Tibial artery (tissue), 4 donors: ENCODE measurements around the gene RUNX1.
"Not testable (repeated sequence)": the region's sequence is repeated elsewhere in the genome, so short reads cannot be mapped to it uniquely, and the experiment has no call there.

Experiments used
- DNase-seq, 2 donors: peaks; one replicate each; pipeline ENCODE4 v3.0.0-alpha.2; 2019
- H3K27ac ChIP-seq, 2 donors: fragments of 200-600 bp; sonication (generic) in 1 of 2; 1 replicate in 1 of 2; 2 replicates in 1 of 2; pipeline ENCODE4 v1.5.1; 2018 to 2019; ENCODE audit warnings: mild to moderate bottlenecking in 1 of 2
- H3K27me3 ChIP-seq, 2 donors: fragments of 200-600 bp; sonication (generic) in 1 of 2; one replicate each; pipeline versions ENCODE4 v1.5.1 to v1.6.0; 2016 to 2019
- H3K36me3 ChIP-seq, 3 donors: fragments of 200-600 bp; sonication (generic) in 2 of 3; one replicate each; pipeline ENCODE4 v1.5.1; 2016 to 2019; ENCODE audit warnings: mild to moderate bottlenecking in 2 of 3
- H3K4me1 ChIP-seq, 4 donors: fragments of 200-600 bp; sonication (generic) in 2 of 4; 1 replicate in 3 of 4; 2 replicates in 1 of 4; pipeline ENCODE4 v1.5.1; 2016 to 2019
- H3K4me3 ChIP-seq, 2 donors: fragments of 200-600 bp; sonication (generic) in 1 of 2; 1 replicate in 1 of 2; 2 replicates in 1 of 2; pipeline ENCODE4 v1.5.1; 2018 to 2019; ENCODE audit warnings: mild to moderate bottlenecking in 2 of 2
- H3K9me3 ChIP-seq, 3 donors: fragments of 200-600 bp; sonication (generic) in 1 of 3; one replicate each; pipeline ENCODE4 v1.5.1; 2016 to 2019
- intact Hi-C: fragments of 100-400 bp; cut with DNase I; formaldehyde crosslinking; loops from one replicate; pipeline ENCODE4 v1.15.0; 2023; ENCODE audit warnings: low total_unique reads
- TF ChIP-seq, protein P1 (sequence below), 2 experiments: fragments of 200-600 bp in 1 of 2; fragments of 450-650 bp in 1 of 2; IDR thresholded peaks; one replicate each; pipeline ENCODE4 v1.5.1; 2017 to 2019; ENCODE audit warnings: antibody characterized with exemption in 2 of 2, mild to moderate bottlenecking in 1 of 2, moderate library complexity in 1 of 2

RUNX1 gene

DNA sequence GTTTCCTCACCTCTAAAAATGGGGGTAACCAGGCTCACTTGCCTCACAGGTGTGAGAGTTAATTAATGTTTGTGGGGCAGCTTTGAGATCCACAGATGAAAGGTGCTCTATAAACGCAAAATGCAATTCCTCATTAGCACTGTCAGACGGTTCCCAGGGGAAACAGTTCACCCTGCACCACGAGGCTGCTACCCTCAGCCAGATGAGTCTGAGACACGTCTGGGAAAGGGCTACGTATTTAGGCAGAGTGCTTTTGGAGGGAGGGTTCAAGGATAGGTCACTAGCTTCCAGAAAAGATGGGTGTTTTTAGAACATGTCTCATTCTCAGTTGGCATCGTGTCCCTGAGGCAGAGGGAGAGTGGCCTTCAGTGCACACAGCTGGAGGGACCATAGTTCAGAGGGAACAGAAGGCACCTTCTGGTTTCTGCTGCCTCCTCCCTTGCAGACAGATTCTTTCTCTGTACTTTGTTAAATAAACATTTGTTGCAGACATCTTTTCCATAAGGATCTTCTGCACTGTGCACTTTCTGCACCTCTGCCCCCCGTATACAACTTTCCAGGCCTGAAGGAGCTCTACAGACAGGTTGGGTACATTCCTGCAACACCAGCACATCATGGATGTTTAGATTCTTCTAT, 240.4 kb downstream of the RUNX1 start:
- Histone ChIP-seq H3K4me3 (no peak overlapping the region), H3K36me3 (peaks cover 0 to 26% (median 0%) of the 10 kb centered on the region in 3 donors), H3K27ac (peak overlapping the region; percentile 56 to 75), H3K4me1 (peaks cover 0 to 21% (median 2%) of the 10 kb centered on the region in 4 donors), H3K9me3 (peaks cover 0 to 5% (median 3%) of the 10 kb centered on the region in 3 donors), H3K27me3 (no peaks in the 10 kb centered on the region)
- no peak for DNase-seq
- TF ChIP-seq, protein P1, sequence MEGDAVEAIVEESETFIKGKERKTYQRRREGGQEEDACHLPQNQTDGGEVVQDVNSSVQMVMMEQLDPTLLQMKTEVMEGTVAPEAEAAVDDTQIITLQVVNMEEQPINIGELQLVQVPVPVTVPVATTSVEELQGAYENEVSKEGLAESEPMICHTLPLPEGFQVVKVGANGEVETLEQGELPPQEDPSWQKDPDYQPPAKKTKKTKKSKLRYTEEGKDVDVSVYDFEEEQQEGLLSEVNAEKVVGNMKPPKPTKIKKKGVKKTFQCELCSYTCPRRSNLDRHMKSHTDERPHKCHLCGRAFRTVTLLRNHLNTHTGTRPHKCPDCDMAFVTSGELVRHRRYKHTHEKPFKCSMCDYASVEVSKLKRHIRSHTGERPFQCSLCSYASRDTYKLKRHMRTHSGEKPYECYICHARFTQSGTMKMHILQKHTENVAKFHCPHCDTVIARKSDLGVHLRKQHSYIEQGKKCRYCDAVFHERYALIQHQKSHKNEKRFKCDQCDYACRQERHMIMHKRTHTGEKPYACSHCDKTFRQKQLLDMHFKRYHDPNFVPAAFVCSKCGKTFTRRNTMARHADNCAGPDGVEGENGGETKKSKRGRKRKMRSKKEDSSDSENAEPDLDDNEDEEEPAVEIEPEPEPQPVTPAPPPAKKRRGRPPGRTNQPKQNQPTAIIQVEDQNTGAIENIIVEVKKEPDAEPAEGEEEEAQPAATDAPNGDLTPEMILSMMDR (IDR thresholded peaks at IDR 0.05) = no peak
- intact Hi-C loops = no loop called here

- intact Hi-C loops = no loop called here
- Histone ChIP-seq H3K9me3 (peaks cover 0 to 5% (median 3%) of the 10 kb centered on the region in 3 donors), H3K27ac (peak overlapping the region; percentile 56 to 75), H3K36me3 (peaks cover 0 to 26% (median 0%) of the 10 kb centered on the region in 3 donors), H3K27me3 (no peaks in the 10 kb centered on the region), H3K4me1 (peaks cover 0 to 21% (median 2%) of the 10 kb centered on the region in 4 donors), H3K4me3 (no peak overlapping the region)
- DNase-seq = peak; percentile 65 to 80
- TF ChIP-seq, protein P1 (IDR thresholded peaks at IDR 0.05) = no peak
Observed at GRCh38 chr21:34807881-34808568, 241.1 kb downstream of the RUNX1 start.

DNA sequence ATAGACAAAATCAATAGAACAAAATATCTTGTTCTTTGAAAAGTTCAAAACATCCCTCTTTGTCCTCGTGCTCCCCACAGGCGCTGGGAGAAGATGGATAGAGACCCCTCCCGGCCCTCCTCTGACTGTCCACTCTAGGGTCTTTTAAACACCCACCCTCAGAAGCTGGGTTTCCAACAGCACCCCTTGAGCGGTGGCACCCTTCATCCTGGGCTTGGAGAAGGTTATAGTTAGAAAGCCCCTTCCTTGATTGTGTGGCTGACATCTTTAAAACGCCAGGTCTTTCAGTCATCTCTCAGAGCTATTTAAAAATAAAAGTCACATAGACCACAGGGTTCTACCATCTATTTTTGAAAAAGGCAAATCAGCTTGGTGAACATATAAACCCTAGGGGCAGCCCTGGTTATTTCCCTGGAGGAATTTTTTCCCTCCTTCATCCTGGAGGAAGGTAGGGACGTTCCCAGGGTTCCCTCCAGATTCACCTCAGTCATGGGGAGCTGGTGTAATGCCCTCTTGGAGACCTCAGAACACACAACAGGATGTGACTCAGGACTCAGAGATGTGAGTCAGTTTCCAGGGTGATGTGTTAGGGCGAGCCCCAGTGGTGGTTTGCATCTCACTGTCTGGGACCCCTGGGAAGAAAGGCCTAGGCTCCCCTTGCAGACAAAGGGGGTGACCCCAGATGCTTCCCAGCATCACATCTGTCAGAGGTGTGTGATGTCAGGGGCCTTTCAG, 241.8 kb downstream of the RUNX1 start:
- intact Hi-C loops = no loop called here
- no peak overlapping the region for H3K4me3 ChIP-seq
- H3K9me3 ChIP-seq = peaks cover 0 to 5% (median 3%) of the 10 kb centered on the region in 3 donors
- H3K36me3 ChIP-seq = peaks cover 0 to 26% (median 0%) of the 10 kb centered on the region in 3 donors
- no peaks in the 10 kb centered on the region for H3K27me3 ChIP-seq
- peaks cover 0 to 21% (median 2%) of the 10 kb centered on the region in 4 donors for H3K4me1 ChIP-seq
- peak overlapping the region; percentile 56 to 75 for H3K27ac ChIP-seq
- TF ChIP-seq, protein P1 (IDR thresholded peaks at IDR 0.05) = no peak
- DNase-seq = no peak

DNA sequence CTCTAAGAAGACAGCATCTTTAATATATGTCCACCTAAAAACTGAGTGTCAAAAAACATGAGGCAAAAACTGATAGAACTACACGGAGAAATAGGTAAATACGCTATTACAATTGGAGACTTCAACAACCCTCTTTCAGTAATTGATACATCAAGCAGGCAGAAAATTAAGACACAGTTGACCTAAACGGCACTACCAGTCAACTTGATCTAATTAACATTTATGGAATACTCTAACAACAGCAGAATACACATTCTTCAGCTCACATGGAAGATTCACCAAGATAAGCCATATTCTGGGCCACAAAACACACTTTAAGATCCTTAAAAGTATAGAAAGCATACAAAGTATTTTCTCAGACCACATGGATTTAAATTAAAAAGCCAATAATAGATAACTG, 242.7 kb downstream of the RUNX1 start:
- TF ChIP-seq, protein P1 (IDR thresholded peaks at IDR 0.05) = no peak
- peaks cover 0 to 26% (median 0%) of the 10 kb centered on the region in 3 donors for H3K36me3 ChIP-seq
- H3K9me3 ChIP-seq = peaks cover 0 to 5% (median 3%) of the 10 kb centered on the region in 3 donors
- H3K4me1 ChIP-seq = peaks cover 0 to 21% (median 2%) of the 10 kb centered on the region in 4 donors
- no peak for DNase-seq
- H3K4me3 ChIP-seq = no peak overlapping the region
- no peak overlapping the region for H3K27ac ChIP-seq
- H3K27me3 ChIP-seq = no peaks in the 10 kb centered on the region
- intact Hi-C loops = no loop called here

- H3K27ac ChIP-seq = no peak overlapping the region
- H3K36me3 ChIP-seq = peaks cover 0 to 26% (median 0%) of the 10 kb centered on the region in 3 donors
Observed at GRCh38 chr21:34805157-34805556, 243.9 kb downstream of the RUNX1 start.

DNA sequence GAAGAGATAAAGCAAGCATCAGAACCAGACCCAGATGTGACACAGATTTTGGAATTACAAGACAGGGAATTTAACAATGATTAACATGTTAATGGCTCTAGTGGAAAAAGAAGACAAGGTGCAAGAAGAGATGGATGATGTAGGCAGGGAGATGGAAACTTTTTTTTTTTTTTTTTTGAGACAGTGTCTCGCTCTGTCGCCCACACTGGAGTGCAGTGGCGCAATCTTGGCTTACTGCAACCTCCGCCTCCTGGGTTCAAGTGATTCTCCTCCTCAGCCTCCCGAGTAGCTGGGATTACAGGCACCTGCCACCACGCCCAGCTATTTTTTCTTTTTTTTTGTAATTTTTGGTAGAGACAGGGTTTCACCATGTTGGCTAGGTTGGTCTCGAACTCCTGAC, 244.5 kb downstream of the RUNX1 start:
- H3K27ac ChIP-seq, DNase-seq, H3K27me3 ChIP-seq, H3K4me3 ChIP-seq, H3K9me3 ChIP-seq, intact Hi-C loops: not testable (repeated sequence)
- Histone ChIP-seq H3K36me3 (peaks cover 0 to 26% (median 0%) of the 10 kb centered on the region in 3 donors), H3K4me1 (peaks cover 0 to 21% (median 2%) of the 10 kb centered on the region in 4 donors)

More at GRCh38 chr21:34805157-34805556, 243.9 kb downstream of the RUNX1 start:
- no peaks in the 10 kb centered on the region for H3K27me3 ChIP-seq
- no peak overlapping the region for H3K4me3 ChIP-seq
- H3K9me3 ChIP-seq = peaks cover 0 to 5% (median 3%) of the 10 kb centered on the region in 3 donors
- intact Hi-C loops = no loop called here
- DNase-seq = no peak
- TF ChIP-seq, protein P1 (IDR thresholded peaks at IDR 0.05) = no peak
- H3K4me1 ChIP-seq = peaks cover 0 to 21% (median 2%) of the 10 kb centered on the region in 4 donors
